SK-N-SH (cell line): ENCODE results near the gene PLEKHH1. TPM values are rescaled to one million over a fixed set of nuclear protein-coding genes. Genes with fewer than 3 reads are reported as not detected.

Experiments used
- CTCF ChIA-PET: fragments of 300-600, 350-600 bp; formaldehyde crosslinking; extraction: SDS; loops from one replicate; lab custom pipeline; 2021; lab: Yijun Ruan, JAX
- POLR2A ChIA-PET: fragments of 350-600 bp; sonication (Branson Sonifier 250); formaldehyde crosslinking; extraction: SDS; loops from one replicate; lab custom pipeline; 2020; ENCODE audit warnings: antibody characterized with exemption, inconsistent platforms; lab: Yijun Ruan, JAX
- DNase-seq: peaks from one replicate; pipeline ENCODE4 v3.0.0; 2012
- H2AFZ ChIP-seq: fragments of 200-600 bp; sonication (generic); 2 replicates; pipeline ENCODE4 v1.8.1; 2016; ENCODE audit warnings: antibody characterized with exemption, mild to moderate bottlenecking, low read depth
- H3F3A ChIP-seq: fragments of 200-600 bp; sonication (generic); replicated peaks from 2 replicates; pipeline ENCODE3; 2016; ENCODE audit warnings: antibody characterized with exemption, mild to moderate bottlenecking; ENCODE audit not compliant: insufficient read depth
- H3K27ac ChIP-seq, 2 experiments: fragments of 200-500 bp in 1 of 2; fragments of 200-600 bp in 1 of 2; sonication (Bioruptor generic) in 1 of 2; sonication (generic), shearing (Covaris generic) in 1 of 2; 2 replicates each; pipeline versions ENCODE4 v1.5.1 to v1.6.1; 2014 to 2016; ENCODE audit warnings: low read depth in 2 of 2, inconsistent platforms in 1 of 2, low read length in 1 of 2, mild to moderate bottlenecking in 1 of 2, mixed read lengths in 1 of 2
- H3K27me3 ChIP-seq: fragments of 200-600 bp; sonication (generic), shearing (Covaris generic); 2 replicates; pipeline ENCODE4 v1.6.1; 2016; ENCODE audit warnings: mixed run types; ENCODE audit not compliant: insufficient read depth
- H3K36me3 ChIP-seq, 2 experiments: fragments of 200-500 bp in 1 of 2; fragments of 200-600 bp in 1 of 2; sonication (Bioruptor generic) in 1 of 2; sonication (generic) in 1 of 2; replicated peaks in 1 of 2; 2 replicates each; pipeline versions ENCODE3 to v1.5.1; 2014 to 2016; ENCODE audit warnings: low read length in 1 of 2, mild to moderate bottlenecking in 1 of 2; ENCODE audit not compliant: insufficient read depth in 2 of 2, control insufficient read depth in 1 of 2
- H3K4me1 ChIP-seq, 2 experiments: fragments of 200-500 bp in 1 of 2; fragments of 200-600 bp in 1 of 2; sonication (Bioruptor generic) in 1 of 2; sonication (generic), shearing (Covaris generic) in 1 of 2; 2 replicates each; pipeline versions ENCODE4 v1.5.1 to v1.6.1; 2014 to 2016; ENCODE audit warnings: low read depth in 1 of 2, low read length in 1 of 2, mixed run types in 1 of 2; ENCODE audit not compliant: insufficient read depth in 2 of 2, control insufficient read depth in 1 of 2
- H3K4me2 ChIP-seq: fragments of 200-600 bp; sonication (generic), shearing (Covaris generic); 2 replicates; pipeline ENCODE4 v1.6.1; 2017; ENCODE audit warnings: mixed run types
- H3K4me3 ChIP-seq, 2 experiments: fragments of 200-500 bp in 1 of 2; fragments of 200-600 bp in 1 of 2; sonication (Bioruptor generic) in 1 of 2; sonication (generic), shearing (Covaris generic) in 1 of 2; 2 replicates each; pipeline versions ENCODE4 v1.5.1 to v1.8.1; 2014 to 2016; ENCODE audit warnings: low read depth in 2 of 2, inconsistent platforms in 1 of 2, low read length in 1 of 2, mild to moderate bottlenecking in 1 of 2, mixed read lengths in 1 of 2, moderate library complexity in 1 of 2
- H3K79me2 ChIP-seq: fragments of 200-600 bp; sonication (generic); 2 replicates; pipeline ENCODE4 v1.8.1; 2017; ENCODE audit warnings: mild to moderate bottlenecking; ENCODE audit not compliant: insufficient read depth
- H3K9ac ChIP-seq: fragments of 200-600 bp; sonication (generic); 2 replicates; pipeline ENCODE4 v1.6.1; 2017; ENCODE audit warnings: mixed run types
- H3K9me2 ChIP-seq: fragments of 200-600 bp; sonication (generic); 2 replicates; pipeline ENCODE4 v1.6.1; 2017; ENCODE audit warnings: mixed run types
- H3K9me3 ChIP-seq: fragments of 200-600 bp; sonication (generic); 2 replicates; pipeline ENCODE4 v1.6.1; 2017; ENCODE audit warnings: mixed run types, mild to moderate bottlenecking, moderate library complexity
- H4K20me1 ChIP-seq: fragments of 200-600 bp; sonication (generic); 2 replicates; pipeline ENCODE4 v1.6.1; 2017; ENCODE audit warnings: mild to moderate bottlenecking, mixed run types; ENCODE audit not compliant: insufficient read depth
- FOSL2 ChIP-seq: IDR thresholded peaks from 2 replicates; pipeline ENCODE4 v1.4.0; 2012; ENCODE audit warnings: low read depth, mild to moderate bottlenecking, moderate library complexity, borderline replicate concordance
- FOXM1 ChIP-seq: IDR thresholded peaks from 2 replicates; pipeline ENCODE4 v1.4.0; 2012; ENCODE audit warnings: low read depth, mild to moderate bottlenecking
- GABPA ChIP-seq: IDR thresholded peaks from 2 replicates; pipeline ENCODE4 v1.4.0; 2012; ENCODE audit warnings: low read depth, mild to moderate bottlenecking
- GATA2 ChIP-seq: sonication (generic); formaldehyde crosslinking; IDR thresholded peaks from 2 replicates; pipeline ENCODE4 v1.5.0; 2020; ENCODE audit warnings: mild to moderate bottlenecking, missing genetic modification reagents
- RCOR1 ChIP-seq: fragments of 150-350 bp; IDR thresholded peaks from 2 replicates; pipeline ENCODE4 v1.6.1; 2017; ENCODE audit warnings: antibody characterized with exemption, low read length
- SMC3 ChIP-seq: IDR thresholded peaks from 2 replicates; pipeline ENCODE4 v1.6.1; 2012; ENCODE audit warnings: low read depth, low read length, improper control_type of control experiment
- TAF1 ChIP-seq: IDR thresholded peaks from 2 replicates; pipeline ENCODE4 v1.6.1; 2012; ENCODE audit warnings: low read depth, mild to moderate bottlenecking, low read length, moderate library complexity, borderline replicate concordance
- TCF12 ChIP-seq: IDR thresholded peaks from 2 replicates; pipeline ENCODE4 v1.4.0; 2012
- WGBS: methylation state at CpG from one replicate; pipeline ENCODE4 v1.1.6; 2017; ENCODE audit warnings: low lambda C conversion rate; 5-methylcytosine and 5-hydroxymethylcytosine counted together
- polyA plus RNA-seq, 3 experiments: library from polyadenylated mRNA; depleted of rRNA; stranded (reverse); fragments of >200 nt; gene quantifications; 2 replicates each; pipeline ENCODE4 v1.2.3, GENCODE V29; 2012
- TF ChIP-seq, protein P1 (sequence below): IDR thresholded peaks from 2 replicates; pipeline ENCODE4; 2012
- TF ChIP-seq, protein P2 (sequence below): IDR thresholded peaks from 2 replicates; pipeline ENCODE4 v1.4.0; 2012; ENCODE audit warnings: low read depth
- TF ChIP-seq, protein P3 (sequence below): IDR thresholded peaks from 2 replicates; pipeline ENCODE4 v1.6.1; 2012; ENCODE audit warnings: mild to moderate bottlenecking, low read depth, low read length, moderate library complexity

The PLEKHH1 gene
- polyA plus RNA-seq, 1 of the 3 experiments (the other 2 are of a cell fraction) = 1.6 TPM

DNA sequence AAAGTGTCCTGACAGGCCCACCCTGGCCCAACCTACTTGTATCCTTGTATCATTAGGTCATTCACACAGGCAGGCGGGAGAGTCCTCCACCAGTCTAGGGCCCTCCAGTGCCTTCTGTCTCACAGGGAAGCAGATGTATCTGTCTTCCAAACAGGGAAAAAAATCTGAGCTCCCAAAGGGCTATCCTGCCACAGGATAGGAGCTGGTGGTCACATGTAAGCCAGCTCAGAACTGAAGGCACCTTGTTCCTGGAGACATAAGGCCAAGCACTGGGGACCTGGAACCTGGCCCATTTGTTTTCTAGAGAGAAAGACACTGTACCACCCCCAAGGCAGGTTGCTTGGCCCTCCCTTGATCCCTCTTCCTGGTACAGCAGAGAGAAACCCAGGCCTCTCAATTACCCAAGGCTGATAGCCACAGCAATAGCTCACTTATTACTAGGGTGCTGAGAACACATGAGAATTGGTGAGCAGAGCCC lies 19.4 kb upstream of the PLEKHH1 start:
- Histone ChIP-seq H3K9me3 (no peaks in the 10 kb centered on the region), H3K36me3 (no peaks in the 10 kb centered on the region), H3K27me3 (peaks cover 10% of the 10 kb centered on the region; the same call in 1 of the 2 replicates), H3F3A (no peaks in the 10 kb centered on the region), H4K20me1 (no peaks in the 10 kb centered on the region), H2AFZ (no peak overlapping the region), H3K4me1 (peaks cover 0 to 18% of the 10 kb centered on the region in 2 experiments; a peak in 2 of 4 replicates)
- POLR2A ChIA-PET = no interaction called here
- TF ChIP-seq FOSL2 (no peak), TAF1 (no peak), GABPA (no peak), GATA2 (no peak)
- TF ChIP-seq, protein P1, sequence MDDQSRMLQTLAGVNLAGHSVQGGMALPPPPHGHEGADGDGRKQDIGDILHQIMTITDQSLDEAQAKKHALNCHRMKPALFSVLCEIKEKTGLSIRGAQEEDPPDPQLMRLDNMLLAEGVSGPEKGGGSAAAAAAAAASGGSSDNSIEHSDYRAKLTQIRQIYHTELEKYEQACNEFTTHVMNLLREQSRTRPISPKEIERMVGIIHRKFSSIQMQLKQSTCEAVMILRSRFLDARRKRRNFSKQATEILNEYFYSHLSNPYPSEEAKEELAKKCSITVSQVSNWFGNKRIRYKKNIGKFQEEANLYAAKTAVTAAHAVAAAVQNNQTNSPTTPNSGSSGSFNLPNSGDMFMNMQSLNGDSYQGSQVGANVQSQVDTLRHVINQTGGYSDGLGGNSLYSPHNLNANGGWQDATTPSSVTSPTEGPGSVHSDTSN = no peak
- TF ChIP-seq, protein P2, sequence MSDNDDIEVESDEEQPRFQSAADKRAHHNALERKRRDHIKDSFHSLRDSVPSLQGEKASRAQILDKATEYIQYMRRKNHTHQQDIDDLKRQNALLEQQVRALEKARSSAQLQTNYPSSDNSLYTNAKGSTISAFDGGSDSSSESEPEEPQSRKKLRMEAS = no peak
- TF ChIP-seq, all 33 proteins: peak for 0
- CTCF ChIA-PET = interaction anchor here (1.0 to 10.1 kb wide), 7 partner anchors 14 to 191 kb away, joined by 3 to 94 read pairs (median 4); no protein-coding TSS in a partner anchor
- DNase-seq = no peak
- Histone ChIP-seq H3K4me3 (no peak overlapping the region), H3K9me2 (no peaks in the 10 kb centered on the region), H3K4me2 (no peak overlapping the region), H3K9ac (no peak overlapping the region), H3K27ac (no peak overlapping the region), H3K79me2 (no peaks in the 10 kb centered on the region)
- 100% methylated on average over 1 of the region's 1 CpG for WGBS

DNA sequence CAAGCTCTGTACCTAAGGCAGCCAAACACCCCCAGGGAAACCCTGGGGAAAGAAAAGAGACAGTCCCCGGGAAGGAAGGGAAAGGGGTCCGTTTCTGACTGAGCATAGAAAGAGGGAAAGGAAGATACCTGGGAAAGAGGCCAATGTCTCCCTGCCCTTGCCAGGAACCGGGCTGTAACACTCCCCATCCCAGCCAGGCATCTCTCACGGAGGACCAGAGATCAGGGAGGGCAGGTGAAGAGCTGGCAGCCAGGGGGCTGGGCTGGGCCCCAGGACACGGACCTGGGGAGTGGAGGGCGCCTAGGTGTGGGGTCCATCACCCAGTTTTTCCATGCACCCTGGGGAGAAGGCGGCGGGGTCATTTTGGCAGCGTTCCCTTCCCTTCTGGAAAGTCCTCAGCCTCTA lies 18.9 kb upstream of the PLEKHH1 start:
- no peak overlapping the region for H3K4me2 ChIP-seq

DNA sequence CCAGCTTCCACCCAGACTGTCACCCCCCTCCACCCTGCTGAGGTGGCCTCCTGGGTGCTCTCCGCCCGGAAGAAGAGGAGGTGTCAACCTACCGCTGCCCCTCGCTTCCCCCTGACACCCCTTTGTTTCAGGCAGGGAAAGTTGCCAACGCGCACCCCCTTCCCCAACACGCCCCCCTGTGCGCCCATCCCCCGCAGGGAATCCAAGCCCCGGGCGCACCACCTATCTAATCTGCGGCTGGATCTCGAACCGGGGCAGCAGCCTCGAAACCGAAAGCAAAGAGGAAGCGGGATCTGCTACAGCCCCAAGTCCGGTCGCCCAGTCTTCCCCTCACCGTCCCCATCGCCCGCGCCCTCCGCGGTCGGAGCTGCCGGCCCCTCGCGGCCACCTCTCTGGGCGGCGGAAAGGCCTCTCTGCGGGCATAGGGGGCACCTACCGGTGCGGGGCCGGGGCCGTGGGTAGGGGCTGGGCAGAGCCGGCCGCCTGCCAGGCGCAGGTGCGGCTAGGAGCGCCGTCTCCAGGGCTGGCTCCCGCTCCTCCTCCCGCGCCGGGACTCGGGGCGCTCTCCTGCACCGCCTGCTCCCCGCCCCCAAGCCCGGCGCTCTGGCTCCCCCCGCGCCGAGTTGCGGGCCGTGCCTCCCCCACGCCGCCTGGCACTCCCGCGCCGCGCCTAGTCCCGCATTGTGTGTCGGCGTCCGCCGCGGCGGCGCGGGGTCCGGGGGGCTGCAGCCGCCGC lies 18.3 kb upstream of the PLEKHH1 start:
- Histone ChIP-seq H3K4me1 (peaks cover 0 to 18% of the 10 kb centered on the region in 2 experiments; a peak in 2 of 4 replicates), H3K4me2 (peak overlapping the region; percentile 82), H3F3A (no peaks in the 10 kb centered on the region), H3K9me3 (no peaks in the 10 kb centered on the region), H3K27ac (no peak overlapping the region), H4K20me1 (no peaks in the 10 kb centered on the region), H2AFZ (peak overlapping the region; percentile 93), H3K4me3 (peak overlapping the region; percentile 74 to 78), H3K79me2 (no peaks in the 10 kb centered on the region), H3K9ac (peak overlapping the region; percentile 36; the same call in 1 of the 2 replicates), H3K27me3 (peaks cover 21% of the 10 kb centered on the region; the same call in 1 of the 2 replicates), H3K9me2 (no peaks in the 10 kb centered on the region), H3K36me3 (no peaks in the 10 kb centered on the region)
- WGBS = 40% methylated on average over 11 of the region's 75 CpGs
- POLR2A ChIA-PET = no interaction called here
- CTCF ChIA-PET = interaction anchor here (0.6 to 10.1 kb wide), 9 partner anchors 12 to 314 kb away, joined by 3 to 94 read pairs (median 3); no protein-coding TSS in a partner anchor
- peak; percentile 83 for DNase-seq
- TF ChIP-seq, protein P3, sequence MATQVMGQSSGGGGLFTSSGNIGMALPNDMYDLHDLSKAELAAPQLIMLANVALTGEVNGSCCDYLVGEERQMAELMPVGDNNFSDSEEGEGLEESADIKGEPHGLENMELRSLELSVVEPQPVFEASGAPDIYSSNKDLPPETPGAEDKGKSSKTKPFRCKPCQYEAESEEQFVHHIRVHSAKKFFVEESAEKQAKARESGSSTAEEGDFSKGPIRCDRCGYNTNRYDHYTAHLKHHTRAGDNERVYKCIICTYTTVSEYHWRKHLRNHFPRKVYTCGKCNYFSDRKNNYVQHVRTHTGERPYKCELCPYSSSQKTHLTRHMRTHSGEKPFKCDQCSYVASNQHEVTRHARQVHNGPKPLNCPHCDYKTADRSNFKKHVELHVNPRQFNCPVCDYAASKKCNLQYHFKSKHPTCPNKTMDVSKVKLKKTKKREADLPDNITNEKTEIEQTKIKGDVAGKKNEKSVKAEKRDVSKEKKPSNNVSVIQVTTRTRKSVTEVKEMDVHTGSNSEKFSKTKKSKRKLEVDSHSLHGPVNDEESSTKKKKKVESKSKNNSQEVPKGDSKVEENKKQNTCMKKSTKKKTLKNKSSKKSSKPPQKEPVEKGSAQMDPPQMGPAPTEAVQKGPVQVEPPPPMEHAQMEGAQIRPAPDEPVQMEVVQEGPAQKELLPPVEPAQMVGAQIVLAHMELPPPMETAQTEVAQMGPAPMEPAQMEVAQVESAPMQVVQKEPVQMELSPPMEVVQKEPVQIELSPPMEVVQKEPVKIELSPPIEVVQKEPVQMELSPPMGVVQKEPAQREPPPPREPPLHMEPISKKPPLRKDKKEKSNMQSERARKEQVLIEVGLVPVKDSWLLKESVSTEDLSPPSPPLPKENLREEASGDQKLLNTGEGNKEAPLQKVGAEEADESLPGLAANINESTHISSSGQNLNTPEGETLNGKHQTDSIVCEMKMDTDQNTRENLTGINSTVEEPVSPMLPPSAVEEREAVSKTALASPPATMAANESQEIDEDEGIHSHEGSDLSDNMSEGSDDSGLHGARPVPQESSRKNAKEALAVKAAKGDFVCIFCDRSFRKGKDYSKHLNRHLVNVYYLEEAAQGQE = no peak
- peak; percentile 12; the same call in 1 of the 2 replicates for TF ChIP-seq GATA2

More for the DNA sequence above, 18.9 kb upstream of the PLEKHH1 start:
- no peaks in the 10 kb centered on the region for H4K20me1 ChIP-seq
- DNase-seq = peak; percentile 44
- H3K27me3 ChIP-seq = peaks cover 15% of the 10 kb centered on the region; the same call in 1 of the 2 replicates
- CTCF ChIA-PET = interaction anchor here (1.0 to 10.1 kb wide), 7 partner anchors 13 to 190 kb away, joined by 3 to 94 read pairs (median 4); no protein-coding TSS in a partner anchor
- H3K27ac ChIP-seq = no peak overlapping the region
- POLR2A ChIA-PET = no interaction called here
- no peaks in the 10 kb centered on the region for H3K36me3 ChIP-seq
- no peak overlapping the region for H3K9ac ChIP-seq
- H3K9me2 ChIP-seq = no peaks in the 10 kb centered on the region
- peaks cover 0 to 18% of the 10 kb centered on the region in 2 experiments; a peak in 2 of 4 replicates for H3K4me1 ChIP-seq
- no peaks in the 10 kb centered on the region for H3F3A ChIP-seq
- TF ChIP-seq GABPA (no peak), FOXM1 (no peak), RCOR1 (no peak), TCF12 (no peak), SMC3 (no peak)
- no peaks in the 10 kb centered on the region for H3K79me2 ChIP-seq
- no peaks in the 10 kb centered on the region for H3K9me3 ChIP-seq
- H3K4me3 ChIP-seq = peak overlapping the region in 1 of 2 experiments; percentile 74; a peak in 3 of 4 replicates
- WGBS = 78% methylated on average over 7 of the region's 9 CpGs
- H2AFZ ChIP-seq = no peak overlapping the region
